Tibial artery (tissue), 4 donors: ENCODE measurements around the gene PTPN7.

ENCODE experiments used
- DNase-seq, 2 donors: peaks; one replicate each; pipeline ENCODE4 v3.0.0-alpha.2; 2019
- H3K27ac ChIP-seq, 2 donors: fragments of 200-600 bp; sonication (generic) in 1 of 2; 1 replicate in 1 of 2; 2 replicates in 1 of 2; pipeline ENCODE4 v1.5.1; 2018 to 2019; ENCODE audit warnings: mild to moderate bottlenecking in 1 of 2
- H3K27me3 ChIP-seq, 2 donors: fragments of 200-600 bp; sonication (generic) in 1 of 2; one replicate each; pipeline versions ENCODE4 v1.5.1 to v1.6.0; 2016 to 2019
- H3K36me3 ChIP-seq, 3 donors: fragments of 200-600 bp; sonication (generic) in 2 of 3; one replicate each; pipeline ENCODE4 v1.5.1; 2016 to 2019; ENCODE audit warnings: mild to moderate bottlenecking in 2 of 3
- H3K4me1 ChIP-seq, 4 donors: fragments of 200-600 bp; sonication (generic) in 2 of 4; 1 replicate in 3 of 4; 2 replicates in 1 of 4; pipeline ENCODE4 v1.5.1; 2016 to 2019
- H3K4me3 ChIP-seq, 2 donors: fragments of 200-600 bp; sonication (generic) in 1 of 2; 1 replicate in 1 of 2; 2 replicates in 1 of 2; pipeline ENCODE4 v1.5.1; 2018 to 2019; ENCODE audit warnings: mild to moderate bottlenecking in 2 of 2
- H3K9me3 ChIP-seq, 3 donors: fragments of 200-600 bp; sonication (generic) in 1 of 3; one replicate each; pipeline ENCODE4 v1.5.1; 2016 to 2019
- CTCF ChIP-seq, 2 experiments: fragments of 200-600 bp in 1 of 2; fragments of 450-650 bp in 1 of 2; IDR thresholded peaks; one replicate each; pipeline ENCODE4 v1.5.1; 2017 to 2019; ENCODE audit warnings: antibody characterized with exemption in 2 of 2, mild to moderate bottlenecking in 1 of 2, moderate library complexity in 1 of 2
- intact Hi-C: fragments of 100-400 bp; cut with DNase I; formaldehyde crosslinking; loops from one replicate; pipeline ENCODE4 v1.15.0; 2023; ENCODE audit warnings: low total_unique reads

PTPN7 gene

GRCh38 chr1:202123336-202123813 lies 37.0 kb downstream of the PTPN7 start:
- intact Hi-C loops, result no loop called here
- H3K27me3 ChIP-seq, result peaks cover 0 to 7% of the 10 kb centered on the region in 2 donors

GRCh38 chr1:202122639-202123335 lies 37.6 kb downstream of the PTPN7 start, which contains the start of gene GPR37L1:
Gene GPR37L1 (plus strand): TSS chr1:202122917. CDS start chr1:202122964, 47 bp downstream.
- Histone ChIP-seq H3K4me1 (peaks cover 0 to 14% (median 0%) of the 10 kb centered on the region in 4 donors), H3K27me3 (peaks cover 0 to 7% of the 10 kb centered on the region in 2 donors), H3K27ac (no peak within 1 kb of the TSS), H3K36me3 (no peaks in the 10 kb centered on the region), H3K9me3 (no peaks in the 10 kb centered on the region), H3K4me3 (no peak within 1 kb of the TSS)
- intact Hi-C loops, result no loop called here
- DNase-seq, result peak; percentile 50 to 81
- TF ChIP-seq CTCF (IDR thresholded peaks at IDR 0.05), result peak; percentile 49

More at GRCh38 chr1:202123336-202123813, 37.0 kb downstream of the PTPN7 start:
- H3K27ac ChIP-seq, result no peak overlapping the region
- no peak overlapping the region for H3K4me3 ChIP-seq
- H3K9me3 ChIP-seq, result no peaks in the 10 kb centered on the region
- H3K36me3 ChIP-seq, result no peaks in the 10 kb centered on the region
- DNase-seq, result no peak
- TF ChIP-seq CTCF (IDR thresholded peaks at IDR 0.05), result no peak
- H3K4me1 ChIP-seq, result peaks cover 0 to 14% (median 0%) of the 10 kb centered on the region in 4 donors

- H3K27me3 ChIP-seq, result peaks cover 0 to 7% of the 10 kb centered on the region in 2 donors
- no peaks in the 10 kb centered on the region for H3K9me3 ChIP-seq
- no peak for DNase-seq
- H3K27ac ChIP-seq, result no peak overlapping the region
- intact Hi-C loops, result no loop called here
- peaks cover 0 to 14% (median 0%) of the 10 kb centered on the region in 4 donors for H3K4me1 ChIP-seq
- H3K4me3 ChIP-seq, result no peak overlapping the region
- TF ChIP-seq CTCF (IDR thresholded peaks at IDR 0.05), result no peak
- no peaks in the 10 kb centered on the region for H3K36me3 ChIP-seq
Observed at GRCh38 chr1:202121006-202121405, 39.4 kb downstream of the PTPN7 start.

GRCh38 chr1:202117898-202118371 lies 42.5 kb downstream of the PTPN7 start:
- H3K4me1 ChIP-seq, result peaks cover 0 to 22% (median 6%) of the 10 kb centered on the region in 4 donors
- no peaks in the 10 kb centered on the region for H3K9me3 ChIP-seq
- no peak for TF ChIP-seq CTCF (IDR thresholded peaks at IDR 0.05)
- H3K36me3 ChIP-seq, result no peaks in the 10 kb centered on the region
- intact Hi-C loops, result loop anchor here (5.0 kb wide), 1 partner anchor 106 kb away; the partner anchor contains the start of gene ELF3
- no peak overlapping the region for H3K4me3 ChIP-seq
- peaks cover 0 to 7% of the 10 kb centered on the region in 2 donors for H3K27me3 ChIP-seq
- DNase-seq, result no peak
- no peak overlapping the region for H3K27ac ChIP-seq

GRCh38 chr1:202116287-202116686 lies 44.1 kb downstream of the PTPN7 start:
- peaks cover 0 to 7% of the 10 kb centered on the region in 2 donors for H3K27me3 ChIP-seq
- no peaks in the 10 kb centered on the region for H3K9me3 ChIP-seq
- H3K4me1 ChIP-seq, result peaks cover 0 to 20% (median 8%) of the 10 kb centered on the region in 4 donors
- intact Hi-C loops, result loop anchor here (5.0 kb wide), 1 partner anchor 104 kb away; the partner anchor contains the start of gene ELF3
- DNase-seq, result no peak
- no peaks in the 10 kb centered on the region for H3K36me3 ChIP-seq
- TF ChIP-seq CTCF (IDR thresholded peaks at IDR 0.05), result no peak
- H3K4me3 ChIP-seq, result no peak overlapping the region
- no peak overlapping the region for H3K27ac ChIP-seq
